ENCODE data around the gene TTC12.
A peak's percentile ranks its signal among the peaks of the same experiment; 100 is the strongest.

The TTC12 gene

GRCh38 chr11:113378692-113379091 is 64.3 kb downstream of the TTC12 start:
- no peak overlapping the region for H3K4me3 ChIP-seq (ENCODE audit: low read length)
- no peak for TF ChIP-seq CTCF (conservative IDR thresholded peaks at IDR 0.05; ENCODE audit: low read length)
- no peak for DNase-seq (ENCODE audit: low read depth)

GRCh38 chr11:113382121-113382520 is 67.7 kb downstream of the TTC12 start:
- peak; percentile 48 for DNase-seq (ENCODE audit: low read depth)

GRCh38 chr11:113384551-113384950 is 70.2 kb downstream of the TTC12 start:
- DNase-seq (ENCODE audit: low read depth), result peak; percentile 86
- no peak for TF ChIP-seq CTCF (conservative IDR thresholded peaks at IDR 0.05; ENCODE audit: low read length)
- no peak overlapping the region for H3K4me3 ChIP-seq (ENCODE audit: low read length)

More at GRCh38 chr11:113382121-113382520, 67.7 kb downstream of the TTC12 start:
- H3K4me3 ChIP-seq (ENCODE audit: low read length), result no peak overlapping the region
- no peak for TF ChIP-seq CTCF (conservative IDR thresholded peaks at IDR 0.05; ENCODE audit: low read length)

GRCh38 chr11:113385749-113386148 is 71.4 kb downstream of the TTC12 start:
- no peak for TF ChIP-seq CTCF (conservative IDR thresholded peaks at IDR 0.05; ENCODE audit: low read length)
- no peak overlapping the region for H3K4me3 ChIP-seq (ENCODE audit: low read length)
- no peak for DNase-seq (ENCODE audit: low read depth)

- no peak for DNase-seq (ENCODE audit: low read depth)
- H3K4me3 ChIP-seq (ENCODE audit: low read length), result no peak overlapping the region
- no peak for TF ChIP-seq CTCF (conservative IDR thresholded peaks at IDR 0.05; ENCODE audit: low read length)
Measured at GRCh38 chr11:113386866-113387265, 72.5 kb downstream of the TTC12 start.

- no peak within 1 kb of the TSS for H3K4me3 ChIP-seq (ENCODE audit: low read length)
- DNase-seq (ENCODE audit: low read depth), result no peak
Measured at GRCh38 chr11:113387605-113388211, 73.3 kb downstream of the TTC12 start, which contains the start of gene ANKK1. Gene ANKK1, plus strand, starts transcription at chr11:113387779. Its CDS starts 106 bp downstream, at chr11:113387885.

More at GRCh38 chr11:113387605-113388211, 73.3 kb downstream of the TTC12 start, which contains the start of gene ANKK1:
- TF ChIP-seq CTCF (conservative IDR thresholded peaks at IDR 0.05; ENCODE audit: low read length), result no peak
